H9 (cell line): ENCODE measurements around the gene TSHZ1. TPM values are rescaled to one million over a fixed set of nuclear protein-coding genes. Genes with fewer than 3 reads are reported as not detected.

Source experiments
- DNase-seq: peaks from one replicate; pipeline ENCODE4 v3.0.0-alpha.2; 2017
- H2AFZ ChIP-seq: one replicate; pipeline ENCODE4 v1.6.1; 2013; ENCODE audit warnings: mild to moderate bottlenecking, low read length, control low read depth, moderate library complexity
- H2AK5ac ChIP-seq: 2 replicates; pipeline ENCODE4 v1.6.1; 2013; ENCODE audit warnings: low read length, control low read depth, mixed read lengths; ENCODE audit not compliant: insufficient read length
- H2BK120ac ChIP-seq: one replicate; pipeline ENCODE4 v1.6.1; 2013; ENCODE audit warnings: low read depth, mild to moderate bottlenecking, low read length, control low read depth, inconsistent platforms; ENCODE audit not compliant: poor library complexity, severe bottlenecking
- H2BK12ac ChIP-seq: 2 replicates; pipeline ENCODE4 v1.6.1; 2013; ENCODE audit warnings: low read length, control low read depth, mixed read lengths, low read depth; ENCODE audit not compliant: insufficient read length
- H2BK15ac ChIP-seq: 2 replicates; pipeline ENCODE4 v1.6.1; 2013; ENCODE audit warnings: low read depth, low read length, control low read depth
- H2BK20ac ChIP-seq: one replicate; pipeline ENCODE4 v1.6.1; 2013; ENCODE audit warnings: low read depth, mild to moderate bottlenecking, low read length, control low read depth, inconsistent platforms; ENCODE audit not compliant: poor library complexity, severe bottlenecking
- H2BK5ac ChIP-seq: 2 replicates; pipeline ENCODE4 v1.6.1; 2013; ENCODE audit warnings: low read length, control low read depth, mixed read lengths; ENCODE audit not compliant: insufficient read length
- H3K14ac ChIP-seq: 2 replicates; pipeline ENCODE4 v1.6.1; 2013; ENCODE audit warnings: low read length, control low read depth; ENCODE audit not compliant: insufficient read depth
- H3K18ac ChIP-seq: 2 replicates; pipeline ENCODE4 v1.6.1; 2013; ENCODE audit warnings: low read depth, mild to moderate bottlenecking, mixed read lengths, low read length, control low read depth; ENCODE audit not compliant: insufficient read length
- H3K23ac ChIP-seq: 2 replicates; pipeline ENCODE4 v1.6.1; 2013; ENCODE audit warnings: low read length, control low read depth, mixed read lengths, low read depth; ENCODE audit not compliant: insufficient read length
- H3K23me2 ChIP-seq: 2 replicates; pipeline ENCODE4 v1.6.1; 2013; ENCODE audit warnings: low read depth, mild to moderate bottlenecking, mixed read lengths, low read length, control low read depth; ENCODE audit not compliant: insufficient read length, poor library complexity, severe bottlenecking
- H3K27ac ChIP-seq: 2 replicates; pipeline ENCODE4 v1.5.1; 2013; ENCODE audit warnings: low read length, control low read depth, mixed read lengths, low read depth; ENCODE audit not compliant: insufficient read length
- H3K27me3 ChIP-seq: 2 replicates; pipeline ENCODE4 v1.6.1; 2013; ENCODE audit warnings: low read length, control low read depth, inconsistent platforms; ENCODE audit not compliant: insufficient read depth
- H3K4ac ChIP-seq: 2 replicates; pipeline ENCODE4 v1.6.1; 2013; ENCODE audit warnings: low read depth, mild to moderate bottlenecking, control low read depth, inconsistent platforms, low read length, moderate library complexity
- H3K4me1 ChIP-seq: 2 replicates; pipeline ENCODE4 v1.6.1; 2013; ENCODE audit warnings: low read length, control low read depth, inconsistent platforms; ENCODE audit not compliant: insufficient read depth
- H3K4me2 ChIP-seq: 2 replicates; pipeline ENCODE4 v1.6.1; 2013; ENCODE audit warnings: low read length, control low read depth, mixed read lengths; ENCODE audit not compliant: insufficient read length, insufficient read depth
- H3K56ac ChIP-seq: 2 replicates; pipeline ENCODE4 v1.6.1; 2013; ENCODE audit warnings: low read depth, mild to moderate bottlenecking, mixed read lengths, low read length, control low read depth; ENCODE audit not compliant: insufficient read length
- H3K79me1 ChIP-seq: 2 replicates; pipeline ENCODE4 v1.6.1; 2013; ENCODE audit warnings: low read depth, mild to moderate bottlenecking, moderate library complexity, low read length, control low read depth, inconsistent platforms; ENCODE audit not compliant: insufficient read depth, poor library complexity, severe bottlenecking
- H3K79me2 ChIP-seq: 2 replicates; pipeline ENCODE4 v1.6.1; 2013; ENCODE audit warnings: low read length, control low read depth, inconsistent platforms; ENCODE audit not compliant: insufficient read depth
- H3K9ac ChIP-seq: 2 replicates; pipeline ENCODE4 v1.6.1; 2013; ENCODE audit warnings: low read length, control low read depth, mixed read lengths; ENCODE audit not compliant: insufficient read length; ENCODE audit errors: extremely low read depth
- H3K9me3 ChIP-seq: one replicate; pipeline ENCODE4 v1.6.1; 2013; ENCODE audit warnings: low read depth, low read length, inconsistent platforms; ENCODE audit not compliant: control insufficient read depth
- H3T11ph ChIP-seq: one replicate; pipeline ENCODE4 v1.6.1; 2013; ENCODE audit warnings: mild to moderate bottlenecking, low read length, control low read depth, inconsistent platforms
- H4K20me1 ChIP-seq: one replicate; pipeline ENCODE4 v1.6.1; 2013; ENCODE audit not compliant: control insufficient read depth, insufficient read length, insufficient read depth
- H4K5ac ChIP-seq: 2 replicates; pipeline ENCODE4 v1.6.1; 2013; ENCODE audit warnings: low read depth, mild to moderate bottlenecking, mixed read lengths, low read length, control low read depth; ENCODE audit not compliant: insufficient read length
- H4K8ac ChIP-seq: replicated peaks from 2 replicates; pipeline ENCODE4 v1.6.1; 2013; ENCODE audit warnings: low read length, control low read depth, mixed read lengths, low read depth; ENCODE audit not compliant: insufficient read length
- H4K91ac ChIP-seq: 2 replicates; pipeline ENCODE4 v1.6.1; 2013; ENCODE audit warnings: low read depth, mild to moderate bottlenecking, moderate library complexity, mixed read lengths, low read length, control low read depth; ENCODE audit not compliant: insufficient read length
- H3K27ac Mint-ChIP-seq, 3 experiments: 2 replicates in 2 of 3; 3 replicates in 1 of 3; pipeline ENCODE4 v1.8.0; 2020 to 2021; ENCODE audit warnings: mixed read lengths in 3 of 3, mild to moderate bottlenecking in 1 of 3, moderate library complexity in 1 of 3
- H3K27me3 Mint-ChIP-seq: 2 replicates; pipeline ENCODE4 v1.8.0; 2021; ENCODE audit warnings: low read depth, mild to moderate bottlenecking, moderate library complexity, mixed read lengths
- H3K36me3 Mint-ChIP-seq, 3 experiments: 2 replicates in 2 of 3; 3 replicates in 1 of 3; pipeline ENCODE4 v1.8.0; 2020 to 2021; ENCODE audit warnings: low read depth in 3 of 3, mixed read lengths in 3 of 3; ENCODE audit not compliant: insufficient read depth in 1 of 3
- H3K4me1 Mint-ChIP-seq, 2 experiments: 2 replicates each; pipeline ENCODE4 v1.8.0; 2020; ENCODE audit warnings: mixed read lengths in 2 of 2
- H3K4me3 Mint-ChIP-seq, 2 experiments: 2 replicates in 1 of 2; 3 replicates in 1 of 2; pipeline ENCODE4 v1.8.0; 2020 to 2021; ENCODE audit warnings: mild to moderate bottlenecking in 2 of 2, mixed read lengths in 2 of 2, moderate library complexity in 1 of 2
- H3K9me3 Mint-ChIP-seq, 2 experiments: 2 replicates in 1 of 2; 3 replicates in 1 of 2; pipeline ENCODE4 v1.8.0; 2020; ENCODE audit warnings: mild to moderate bottlenecking in 2 of 2, mixed read lengths in 2 of 2, moderate library complexity in 1 of 2
- WGBS: extraction: QIAGEN DNeasy Blood & Tissue Kit; methylation state at CpG from one replicate; pipeline ENCODE4 v1.1.7; 2013; ENCODE audit warnings: missing lambda C conversion rate, low lambda C conversion rate, mixed read lengths; ENCODE audit not compliant: insufficient read length; ENCODE audit errors: extremely low coverage; 5-methylcytosine and 5-hydroxymethylcytosine counted together
- total RNA-seq: library from RNA; stranded (reverse); gene quantifications from 2 replicates; pipeline ENCODE4 v1.2.1, GENCODE V29; 2021
- TF ChIP-seq, protein P1 (sequence below): fragments of 200-600 bp; sonication (generic); conservative IDR thresholded peaks from 3 replicates; pipeline ENCODE4 v1.8.0; 2021; ENCODE audit warnings: antibody characterized with exemption, mild to moderate bottlenecking

The TSHZ1 gene
- total RNA-seq, 1 experiment from 2014 or later: 0.15 TPM

GRCh38 chr18:75316223-75316622 is 105.6 kb downstream of the TSHZ1 start:
- no peaks in the 10 kb centered on the region for H3K27me3 ChIP-seq
- no CpG with 5 or more reads among the region's 10 CpGs for WGBS
- no peak overlapping the region for H2BK120ac ChIP-seq
- no peaks in the 10 kb centered on the region for H3K9me3 ChIP-seq
- no peak for DNase-seq
- Mint-ChIP-seq H3K4me1 (no peaks in the 10 kb centered on the region), H3K27ac (no peak overlapping the region), H3K27me3 (no peaks in the 10 kb centered on the region; the same call in 1 of the 2 replicates), H3K9me3 (peaks cover under 1 to 1% of the 10 kb centered on the region in 2 experiments; a peak in 3 of 5 replicates), H3K4me3 (no peak overlapping the region), H3K36me3 (no peaks in the 10 kb centered on the region)
- H3K9ac ChIP-seq: no peak overlapping the region
- H3K4me2 ChIP-seq: no peak overlapping the region
- H4K91ac ChIP-seq: no peak overlapping the region
- no peak overlapping the region for H2AK5ac ChIP-seq
- no peak overlapping the region for H3K18ac ChIP-seq
- TF ChIP-seq, protein P1, sequence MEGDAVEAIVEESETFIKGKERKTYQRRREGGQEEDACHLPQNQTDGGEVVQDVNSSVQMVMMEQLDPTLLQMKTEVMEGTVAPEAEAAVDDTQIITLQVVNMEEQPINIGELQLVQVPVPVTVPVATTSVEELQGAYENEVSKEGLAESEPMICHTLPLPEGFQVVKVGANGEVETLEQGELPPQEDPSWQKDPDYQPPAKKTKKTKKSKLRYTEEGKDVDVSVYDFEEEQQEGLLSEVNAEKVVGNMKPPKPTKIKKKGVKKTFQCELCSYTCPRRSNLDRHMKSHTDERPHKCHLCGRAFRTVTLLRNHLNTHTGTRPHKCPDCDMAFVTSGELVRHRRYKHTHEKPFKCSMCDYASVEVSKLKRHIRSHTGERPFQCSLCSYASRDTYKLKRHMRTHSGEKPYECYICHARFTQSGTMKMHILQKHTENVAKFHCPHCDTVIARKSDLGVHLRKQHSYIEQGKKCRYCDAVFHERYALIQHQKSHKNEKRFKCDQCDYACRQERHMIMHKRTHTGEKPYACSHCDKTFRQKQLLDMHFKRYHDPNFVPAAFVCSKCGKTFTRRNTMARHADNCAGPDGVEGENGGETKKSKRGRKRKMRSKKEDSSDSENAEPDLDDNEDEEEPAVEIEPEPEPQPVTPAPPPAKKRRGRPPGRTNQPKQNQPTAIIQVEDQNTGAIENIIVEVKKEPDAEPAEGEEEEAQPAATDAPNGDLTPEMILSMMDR: no peak
- H2BK12ac ChIP-seq: no peak overlapping the region
- H3K79me2 ChIP-seq: no peaks in the 10 kb centered on the region
- no peak overlapping the region for H2BK15ac ChIP-seq
- H3K23me2 ChIP-seq: no peaks in the 10 kb centered on the region
- no peak overlapping the region for H3T11ph ChIP-seq
- no peak overlapping the region for H4K5ac ChIP-seq
- no peak overlapping the region for H3K27ac ChIP-seq
- H3K14ac ChIP-seq: no peak overlapping the region
- no peak overlapping the region for H3K56ac ChIP-seq
- H3K4ac ChIP-seq: no peak overlapping the region
- no peak overlapping the region for H2BK20ac ChIP-seq
- H3K79me1 ChIP-seq: no peaks in the 10 kb centered on the region
- no peak overlapping the region for H4K8ac ChIP-seq
- H3K23ac ChIP-seq: no peak overlapping the region
- H4K20me1 ChIP-seq: no peaks in the 10 kb centered on the region
- H2AFZ ChIP-seq: no peak overlapping the region
- no peak overlapping the region for H2BK5ac ChIP-seq
- no peaks in the 10 kb centered on the region for H3K4me1 ChIP-seq
